Neural progenitor cell (in vitro differentiated cells): ENCODE results near the gene ALK.

Experiments used
- CTCF ChIP-seq: fragments of 200-600 bp; sonication (generic); IDR thresholded peaks from 2 replicates; pipeline ENCODE4 v1.5.1; 2017; ENCODE audit warnings: antibody characterized with exemption, mild to moderate bottlenecking
- EZH2 ChIP-seq: fragments of 200-600 bp; sonication (generic); IDR thresholded peaks from 2 replicates; pipeline ENCODE4 v1.6.1; 2017; ENCODE audit warnings: antibody characterized with exemption, mild to moderate bottlenecking, moderate library complexity

DNA sequence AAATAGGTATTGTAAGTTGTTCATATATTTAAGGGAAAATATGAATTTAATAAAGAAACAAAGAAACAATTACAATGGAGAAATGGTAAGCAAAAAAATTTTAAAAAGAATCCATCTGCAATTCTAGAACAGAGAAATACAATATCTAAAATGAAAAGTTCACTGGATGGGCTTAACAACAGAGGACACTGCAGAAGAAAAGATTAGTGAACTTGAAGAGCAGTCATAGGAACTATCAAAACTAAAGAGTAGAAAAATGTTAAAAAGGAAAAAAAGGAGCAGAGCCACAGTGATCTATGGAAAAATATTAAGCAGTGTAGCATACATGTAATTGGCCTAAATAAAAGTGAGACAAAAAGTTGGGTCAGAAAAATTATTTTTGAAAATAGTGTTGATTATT lies 83.5 kb downstream of the ALK start:
- TF ChIP-seq EZH2 (no peak), CTCF (no peak)
